Amniotic epithelial cell (primary cell): ENCODE results near the gene HARS1.
"Not testable (repeated sequence)": the region's sequence is repeated elsewhere in the genome, so short reads cannot be mapped to it uniquely, and the experiment has no call there.

ENCODE experiments used
- DNase-seq: peaks from one replicate; pipeline ENCODE4 v3.0.0-alpha.2; 2010; ENCODE audit warnings: low read depth

Gene HARS1, protein sequence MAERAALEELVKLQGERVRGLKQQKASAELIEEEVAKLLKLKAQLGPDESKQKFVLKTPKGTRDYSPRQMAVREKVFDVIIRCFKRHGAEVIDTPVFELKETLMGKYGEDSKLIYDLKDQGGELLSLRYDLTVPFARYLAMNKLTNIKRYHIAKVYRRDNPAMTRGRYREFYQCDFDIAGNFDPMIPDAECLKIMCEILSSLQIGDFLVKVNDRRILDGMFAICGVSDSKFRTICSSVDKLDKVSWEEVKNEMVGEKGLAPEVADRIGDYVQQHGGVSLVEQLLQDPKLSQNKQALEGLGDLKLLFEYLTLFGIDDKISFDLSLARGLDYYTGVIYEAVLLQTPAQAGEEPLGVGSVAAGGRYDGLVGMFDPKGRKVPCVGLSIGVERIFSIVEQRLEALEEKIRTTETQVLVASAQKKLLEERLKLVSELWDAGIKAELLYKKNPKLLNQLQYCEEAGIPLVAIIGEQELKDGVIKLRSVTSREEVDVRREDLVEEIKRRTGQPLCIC

DNA sequence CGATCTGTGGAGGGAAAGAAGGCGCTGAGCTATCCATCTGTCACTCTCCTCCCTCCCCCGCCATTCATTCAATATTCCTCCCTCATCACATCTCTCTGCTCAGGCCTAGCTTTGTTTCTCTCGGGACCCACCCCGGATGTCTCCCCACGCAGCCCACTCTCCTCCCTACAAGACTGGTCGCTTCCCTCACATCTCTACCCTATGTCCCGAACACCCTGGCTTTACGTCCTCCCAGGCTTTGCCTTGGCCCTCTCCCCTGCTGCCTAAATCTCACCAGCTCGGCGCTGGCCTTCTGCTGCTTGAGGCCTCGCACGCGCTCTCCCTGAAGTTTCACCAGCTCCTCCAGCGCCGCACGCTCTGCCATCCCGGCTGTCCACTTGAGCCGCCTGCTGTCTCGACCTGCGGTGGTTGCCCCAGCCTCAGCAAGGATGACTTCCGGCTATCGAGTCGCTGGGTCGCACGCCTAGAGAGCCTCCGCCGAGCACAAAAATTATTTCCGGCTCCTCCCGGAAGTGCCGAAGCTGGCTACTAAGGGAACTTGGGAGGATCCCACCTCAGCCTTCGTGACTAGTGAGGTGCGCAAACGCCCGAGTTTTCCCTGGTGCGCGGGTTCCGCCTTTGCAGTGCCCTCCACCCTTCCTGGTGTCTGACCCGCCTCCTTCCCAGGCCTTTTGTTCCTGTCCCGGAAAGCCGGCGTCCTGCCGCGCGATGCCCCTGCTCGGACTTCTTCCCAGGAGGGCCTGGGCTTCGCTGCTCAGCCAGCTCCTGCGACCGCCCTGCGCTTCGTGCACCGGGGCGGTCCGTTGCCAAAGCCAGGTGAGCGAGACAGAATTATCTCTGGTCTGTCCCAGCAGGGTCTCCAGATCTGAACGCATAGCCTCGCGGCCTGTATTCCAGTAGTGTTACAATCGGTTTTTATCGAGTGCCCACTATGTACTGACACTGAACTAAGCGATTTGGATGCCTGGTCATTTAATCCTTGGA lies at the start of gene HARS1, which contains the start of gene HARS2:
Gene HARS1, minus strand, starts transcription at position 430 of the 984 bp plus-strand sequence. Its CDS starts 66 bp downstream, at position 364.
Gene HARS2, plus strand, starts transcription at position 515 of the 984 bp plus-strand sequence. Its CDS starts 194 bp downstream, at position 709.
- peak; percentile 96 for DNase-seq

DNA sequence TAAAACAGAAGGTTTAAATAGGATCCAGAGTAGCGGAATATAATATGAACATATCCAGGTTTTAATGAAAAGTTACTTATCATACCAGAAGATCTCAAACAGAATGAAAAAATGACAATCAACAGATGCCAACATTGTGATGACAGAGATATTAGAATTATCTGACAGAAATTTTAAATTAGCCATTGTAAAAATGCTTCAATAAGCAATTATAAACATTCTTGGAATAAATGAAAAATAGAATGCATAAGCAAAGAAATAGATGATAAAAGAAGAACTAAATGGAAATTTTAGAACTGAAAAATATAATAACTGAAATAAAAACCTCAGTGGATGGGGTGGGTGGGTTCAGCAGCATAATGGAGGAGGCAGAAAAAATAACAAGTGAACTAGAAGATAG lies 46.3 kb upstream of the HARS1 start:
- DNase-seq: no peak

DNA sequence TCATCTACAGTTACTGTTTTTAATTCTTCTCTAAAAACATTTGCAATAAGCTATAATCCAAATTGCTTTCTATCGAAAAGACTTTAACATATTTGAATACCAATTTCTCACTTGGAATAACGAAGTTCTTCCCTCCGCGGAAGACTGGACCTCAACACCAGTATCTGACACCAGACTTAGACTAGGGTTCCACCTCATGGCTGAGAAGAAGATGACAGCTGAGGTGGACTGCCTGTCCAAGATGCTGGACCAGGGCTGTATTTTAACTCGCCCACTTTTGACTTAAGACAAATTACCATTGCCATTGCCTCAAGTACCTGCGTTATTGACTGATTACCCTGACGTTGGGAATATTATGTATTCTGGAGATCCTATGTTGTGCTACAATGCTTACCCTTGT lies 43.2 kb upstream of the HARS1 start:
- no peak for DNase-seq

DNA sequence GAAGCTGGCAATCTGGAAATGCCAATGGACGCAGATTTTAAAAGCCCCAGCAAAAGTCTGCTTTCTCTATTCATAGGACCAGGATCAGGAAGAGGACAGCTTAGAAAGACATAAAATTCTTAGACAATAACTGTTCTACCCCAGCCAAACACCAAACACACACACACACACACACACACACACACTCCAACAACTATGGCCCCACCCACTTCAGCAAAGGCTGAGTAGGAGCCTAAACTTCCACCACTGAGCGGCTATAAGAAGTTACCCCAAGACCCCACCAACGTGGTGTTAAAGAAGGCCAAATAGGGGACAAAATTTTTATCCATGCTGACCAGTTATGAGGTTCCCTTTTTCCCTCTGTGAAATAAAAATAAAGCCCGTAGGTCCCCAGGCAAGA lies 41.9 kb upstream of the HARS1 start:
- no peak for DNase-seq

DNA sequence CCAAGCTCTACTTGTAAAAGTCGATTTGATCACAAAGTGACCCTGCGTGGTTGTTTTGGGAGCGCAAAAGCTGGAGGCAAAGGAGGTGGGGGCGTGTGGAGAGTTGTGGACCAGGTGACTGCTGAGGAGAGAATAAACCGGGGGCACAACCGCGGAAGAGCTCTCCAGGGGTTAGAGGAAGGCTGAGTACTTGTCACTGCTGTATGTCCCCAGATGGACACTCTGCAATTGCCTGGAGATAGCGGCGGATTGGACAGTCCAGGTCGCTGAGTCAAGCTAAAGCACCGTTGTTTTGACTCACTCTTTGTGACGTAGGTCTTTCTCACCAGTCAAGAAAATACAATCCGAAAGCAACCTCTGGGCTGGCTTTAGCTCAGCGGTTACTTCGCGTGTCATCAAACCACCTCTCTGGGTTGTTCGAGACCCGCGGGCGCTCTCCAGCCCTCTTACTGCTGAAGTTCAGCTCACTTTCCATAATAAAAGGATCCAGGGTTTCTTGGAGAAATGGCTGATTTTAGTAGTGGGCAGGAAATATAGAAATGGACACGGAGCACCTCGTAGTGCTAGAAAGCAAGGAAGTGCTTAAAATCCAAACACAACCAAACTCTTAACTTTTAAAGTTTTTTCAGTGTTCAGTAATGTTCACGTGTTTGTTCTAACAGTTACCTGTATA lies 34.8 kb upstream of the HARS1 start:
- DNase-seq: peak; percentile 91

DNA sequence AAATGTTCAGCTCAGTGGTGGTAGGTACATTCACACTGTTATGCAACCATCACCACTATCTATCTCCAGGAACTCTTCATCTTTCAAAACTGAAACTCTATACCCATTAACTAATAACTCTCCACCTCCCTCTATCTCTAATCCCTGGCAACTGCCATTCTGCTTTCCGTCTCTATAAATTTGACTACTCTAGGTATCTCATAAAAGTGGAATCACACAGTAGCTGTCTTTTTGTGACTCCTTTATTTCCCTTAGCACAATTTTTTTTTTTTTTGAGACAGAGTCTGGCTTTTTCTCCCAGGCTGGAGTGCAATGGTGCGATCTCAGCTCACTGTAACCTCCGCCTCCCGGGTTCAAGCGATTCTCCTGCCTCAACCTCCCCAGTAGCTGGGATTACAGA lies 30.2 kb upstream of the HARS1 start:
- not testable (repeated sequence) for DNase-seq

DNA sequence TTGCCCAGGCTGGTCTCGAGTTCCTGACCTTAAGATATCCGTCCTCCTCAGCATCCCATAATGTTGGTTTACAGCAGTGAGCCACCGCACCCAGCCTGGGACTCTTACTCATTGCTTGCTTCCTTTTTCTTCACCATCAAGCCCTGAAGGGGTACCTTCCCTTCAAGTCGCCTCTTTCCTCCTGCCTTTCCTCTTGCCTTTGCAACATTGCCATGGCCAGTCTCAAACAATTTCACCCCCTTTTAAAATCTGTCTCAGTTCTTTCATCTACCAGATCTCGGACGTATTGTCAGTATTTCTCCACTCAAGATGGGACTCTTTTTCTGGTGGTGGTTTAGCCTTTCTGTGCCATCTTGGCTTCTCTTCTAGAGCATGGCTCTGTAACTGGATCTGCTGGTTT lies 29.6 kb upstream of the HARS1 start:
- DNase-seq: not testable (repeated sequence)

DNA sequence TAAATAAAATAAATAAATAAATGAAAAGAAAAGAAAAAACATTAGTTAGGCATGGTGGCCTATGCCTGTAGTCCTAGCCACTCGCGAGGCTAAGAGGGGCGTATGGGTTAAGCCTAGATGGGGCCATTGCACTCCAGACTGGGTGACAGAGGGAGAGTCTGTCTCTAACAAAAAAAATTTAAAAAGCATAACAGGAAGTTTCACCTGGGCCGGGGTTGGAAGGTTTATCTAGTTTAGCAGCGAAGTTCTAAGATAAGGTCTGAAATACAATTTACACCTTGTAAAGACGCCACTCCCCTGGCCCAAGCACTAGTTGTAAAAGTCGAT lies 27.1 kb upstream of the HARS1 start:
- no peak for DNase-seq

DNA sequence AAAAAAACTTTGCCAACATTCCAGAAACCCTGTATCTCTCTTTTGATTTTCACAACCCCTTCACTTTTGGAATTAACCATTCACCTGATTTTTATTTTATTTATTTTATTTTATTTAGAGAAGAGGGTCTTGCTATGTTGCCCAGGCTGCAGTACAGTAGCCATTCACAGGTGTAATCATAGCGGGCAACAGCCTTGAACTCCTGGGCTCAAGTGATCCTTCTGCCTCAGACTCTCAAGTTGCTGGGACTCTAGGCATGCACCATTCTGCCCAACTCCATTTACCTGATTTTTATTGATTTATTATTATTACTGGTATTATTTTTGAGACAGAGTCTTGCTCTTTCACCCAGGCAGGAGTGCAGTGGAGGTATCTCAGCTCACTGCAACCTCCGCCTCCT lies 25.1 kb upstream of the HARS1 start:
- not testable (repeated sequence) for DNase-seq

DNA sequence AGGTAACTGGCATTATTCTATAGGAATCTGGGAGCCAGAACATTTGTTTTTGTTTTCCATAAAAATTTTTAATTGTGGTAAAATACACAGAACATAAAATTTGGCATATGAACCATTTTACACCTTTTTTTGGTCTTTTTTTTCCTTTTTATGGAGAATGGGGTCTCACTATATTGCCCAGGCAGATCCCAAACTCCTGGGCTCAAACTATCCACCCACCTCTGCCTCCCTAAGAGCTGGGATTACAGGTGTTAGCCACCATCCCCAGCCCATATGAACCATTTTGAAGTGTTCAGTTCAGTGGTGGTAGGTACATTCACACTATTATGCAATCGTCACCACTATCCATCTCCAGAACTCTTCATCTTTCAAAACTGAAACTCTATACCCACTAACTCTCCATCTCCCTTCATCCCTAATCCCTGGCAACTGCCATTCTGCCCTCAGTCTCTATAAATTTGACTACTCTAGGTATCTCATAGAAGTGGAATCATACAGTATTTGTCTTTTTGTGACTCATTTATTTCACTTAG lies 22.5 kb upstream of the HARS1 start:
- no peak for DNase-seq

DNA sequence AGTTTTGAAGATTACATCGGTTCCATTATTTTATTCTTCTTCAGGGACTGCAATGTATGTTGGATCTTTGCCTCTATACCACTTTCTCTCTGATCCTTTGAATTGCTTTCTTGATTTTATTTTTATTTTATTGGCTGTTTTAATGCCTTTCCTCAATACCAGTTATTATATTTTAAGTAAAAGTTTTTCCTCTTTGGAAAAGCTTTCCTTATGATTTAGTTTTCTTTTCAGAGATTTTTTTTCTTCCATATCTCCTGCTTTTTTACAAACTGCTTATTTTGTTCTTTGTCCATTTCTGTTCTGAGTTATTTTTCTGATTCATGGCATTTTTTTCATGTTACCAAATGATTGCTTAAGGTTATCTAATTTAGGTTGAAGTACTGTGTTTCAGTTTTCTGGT lies 20.6 kb upstream of the HARS1 start:
- DNase-seq: no peak

DNA sequence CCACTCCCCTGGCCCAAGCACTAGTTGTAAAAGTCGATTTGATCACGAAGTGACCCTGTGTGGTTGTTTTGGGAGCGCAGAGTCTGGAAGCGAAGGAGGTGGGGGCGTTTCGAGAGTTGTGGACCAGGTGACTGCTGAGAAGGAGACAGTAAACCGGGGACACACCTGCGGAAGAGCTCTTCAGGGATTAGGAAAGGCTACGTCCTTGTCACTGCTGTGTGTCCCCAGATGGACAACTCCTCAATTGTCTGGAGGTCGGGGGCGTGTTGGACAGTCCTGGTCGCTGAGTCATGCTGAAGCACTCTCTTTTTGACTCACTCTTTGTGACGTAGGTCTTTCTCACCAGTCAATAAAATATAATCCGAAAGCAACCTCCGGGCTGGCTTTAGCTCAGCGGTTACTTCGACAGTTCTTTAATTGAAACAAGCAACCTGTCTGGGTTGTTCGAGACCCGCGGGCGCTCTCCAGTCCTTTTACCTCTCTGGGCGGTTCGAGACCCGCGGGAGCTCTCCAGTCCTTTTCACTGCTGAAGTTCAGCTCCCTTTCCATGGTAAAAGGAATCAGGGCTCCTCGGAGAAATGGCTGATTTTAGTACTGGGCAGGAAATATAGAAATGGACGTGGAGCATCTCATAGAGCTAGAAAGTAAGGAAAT lies 19.9 kb upstream of the HARS1 start:
- peak; percentile 95 for DNase-seq

DNA sequence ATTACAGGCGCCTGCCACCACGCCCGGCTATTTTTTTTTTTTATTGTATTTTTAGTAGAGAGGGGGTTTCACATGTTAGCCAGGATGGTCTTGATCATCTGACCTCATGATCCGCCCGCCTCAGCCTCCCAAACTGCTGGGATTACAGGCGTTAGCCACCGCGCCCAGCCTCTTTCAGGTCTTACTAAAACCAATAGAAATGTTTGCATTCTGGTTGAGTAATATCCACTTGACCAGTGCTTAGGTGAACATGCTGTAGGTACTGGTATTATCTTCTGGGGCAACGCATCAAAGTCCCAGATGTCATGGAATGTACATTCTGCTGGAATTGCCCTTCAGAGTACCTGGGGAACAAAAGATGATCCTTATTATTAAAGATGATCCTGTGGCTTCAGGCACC lies 17.6 kb upstream of the HARS1 start:
- not testable (repeated sequence) for DNase-seq

DNA sequence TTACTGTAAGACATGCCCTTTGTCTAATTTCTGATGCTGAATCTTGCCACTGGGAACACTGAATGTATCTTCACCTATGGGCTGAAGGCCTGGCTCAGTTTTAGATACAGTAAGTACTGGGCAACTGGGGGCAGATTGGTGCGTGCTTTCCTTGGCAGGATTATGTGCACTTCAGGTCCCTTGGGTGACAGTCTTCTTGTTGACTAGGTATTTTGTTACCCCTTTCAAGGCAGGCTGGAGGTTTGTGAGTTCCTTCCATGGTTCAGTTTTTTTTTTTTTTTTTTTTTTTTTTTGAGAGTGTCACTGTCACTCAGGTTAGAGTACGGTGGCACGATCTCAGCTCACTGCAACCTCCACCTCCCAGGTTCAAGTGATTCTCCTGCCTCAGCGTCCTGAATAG lies 16.6 kb upstream of the HARS1 start:
- DNase-seq: no peak

DNA sequence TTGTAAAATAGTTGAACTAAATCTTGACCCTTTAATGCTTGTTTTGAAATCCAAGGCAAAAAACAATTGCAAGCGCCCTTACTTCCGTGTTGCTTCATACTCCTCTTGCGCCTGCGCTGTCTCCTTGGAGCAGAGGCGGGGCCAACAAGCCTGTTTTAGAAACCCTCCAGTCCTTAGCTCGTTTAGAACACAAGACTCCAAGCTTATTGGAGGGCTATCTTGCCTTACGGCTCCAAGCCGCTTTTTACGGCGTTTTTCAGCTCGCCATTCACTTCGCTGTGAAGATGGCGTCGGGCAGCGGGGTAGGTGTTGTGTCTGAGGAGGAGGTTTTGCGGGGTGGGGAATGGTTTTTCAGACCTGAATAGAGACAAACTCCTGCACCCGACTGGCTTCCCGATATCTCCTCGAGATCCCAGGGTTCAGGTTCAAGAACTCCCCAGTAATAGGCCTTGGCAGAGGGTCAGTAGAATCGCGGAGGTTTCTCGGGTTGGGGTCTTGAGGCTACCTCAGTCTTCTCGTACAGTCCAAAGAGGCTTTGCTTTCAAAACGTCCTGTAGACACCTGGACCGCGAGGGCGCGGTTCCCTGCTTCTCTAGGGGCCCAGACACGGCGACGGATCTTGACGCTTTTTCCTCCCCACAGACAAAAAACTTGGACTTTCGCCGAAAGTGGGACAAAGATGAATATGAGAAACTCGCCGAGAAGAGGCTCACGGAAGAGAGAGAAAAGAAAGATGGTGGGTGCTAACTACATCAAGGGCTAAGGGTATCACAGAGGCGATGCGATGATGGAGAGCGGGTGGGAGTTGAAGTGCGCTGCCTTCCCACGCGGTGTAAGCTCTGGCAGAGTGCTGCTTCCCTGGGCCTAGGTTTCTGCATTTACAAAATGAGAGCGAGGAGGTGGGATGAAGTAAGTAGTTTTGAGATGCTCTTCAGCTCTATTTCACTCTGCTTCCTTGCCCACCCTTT lies 9.3 kb upstream of the HARS1 start, which contains the start of gene ZMAT2:
Gene ZMAT2, plus strand, starts transcription at position 271 of the 968 bp plus-strand sequence. Its CDS starts 14 bp downstream, at position 285.
- DNase-seq: peak; percentile 99

DNA sequence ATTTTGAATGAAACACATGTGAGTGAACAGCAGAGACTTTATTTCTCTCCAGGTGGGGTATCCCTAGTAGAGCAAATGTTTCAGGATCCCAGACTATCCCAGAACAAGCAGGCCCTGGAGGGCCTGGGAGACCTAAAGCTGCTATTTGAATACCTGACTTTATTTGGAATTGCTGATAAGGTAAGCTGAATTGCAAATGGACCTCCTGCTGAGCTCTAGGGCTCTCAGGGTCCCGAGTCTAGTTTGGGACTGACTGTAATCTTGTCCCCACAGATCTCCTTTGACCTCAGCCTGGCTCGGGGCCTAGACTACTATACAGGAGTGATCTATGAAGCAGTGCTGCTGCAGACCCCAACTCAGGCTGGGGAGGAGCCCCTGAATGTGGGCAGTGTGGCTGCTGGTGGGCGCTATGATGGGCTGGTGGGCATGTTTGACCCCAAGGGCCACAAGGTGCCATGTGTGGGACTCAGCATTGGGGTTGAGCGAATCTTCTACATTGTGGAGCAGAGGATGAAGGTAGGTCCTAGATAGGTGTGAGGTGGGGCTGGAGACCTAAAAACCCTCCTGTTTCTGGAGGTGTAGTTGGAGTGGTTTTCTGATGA lies 5.8 kb upstream of the HARS1 start:
- DNase-seq: no peak

DNA sequence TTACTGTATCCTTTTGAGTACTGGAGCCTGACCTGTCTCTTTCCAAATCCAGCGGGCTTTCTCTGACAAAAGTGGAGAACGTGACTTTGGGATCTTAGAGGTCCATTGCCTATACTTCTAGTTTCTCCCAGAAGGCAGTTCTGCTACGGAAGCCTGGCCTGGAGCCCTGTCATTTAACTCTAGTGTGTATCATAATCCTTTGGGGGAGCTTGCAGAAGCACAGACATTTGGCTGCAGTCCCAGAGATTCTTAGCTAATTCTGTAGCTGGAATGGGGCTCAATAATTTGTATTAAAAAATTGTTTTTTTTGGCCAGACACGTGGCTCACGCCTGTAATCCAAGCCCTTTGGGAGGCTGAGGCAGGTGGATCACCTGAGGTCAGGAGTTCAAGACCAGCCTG lies 3.1 kb upstream of the HARS1 start:
- DNase-seq: peak; percentile 20

DNA sequence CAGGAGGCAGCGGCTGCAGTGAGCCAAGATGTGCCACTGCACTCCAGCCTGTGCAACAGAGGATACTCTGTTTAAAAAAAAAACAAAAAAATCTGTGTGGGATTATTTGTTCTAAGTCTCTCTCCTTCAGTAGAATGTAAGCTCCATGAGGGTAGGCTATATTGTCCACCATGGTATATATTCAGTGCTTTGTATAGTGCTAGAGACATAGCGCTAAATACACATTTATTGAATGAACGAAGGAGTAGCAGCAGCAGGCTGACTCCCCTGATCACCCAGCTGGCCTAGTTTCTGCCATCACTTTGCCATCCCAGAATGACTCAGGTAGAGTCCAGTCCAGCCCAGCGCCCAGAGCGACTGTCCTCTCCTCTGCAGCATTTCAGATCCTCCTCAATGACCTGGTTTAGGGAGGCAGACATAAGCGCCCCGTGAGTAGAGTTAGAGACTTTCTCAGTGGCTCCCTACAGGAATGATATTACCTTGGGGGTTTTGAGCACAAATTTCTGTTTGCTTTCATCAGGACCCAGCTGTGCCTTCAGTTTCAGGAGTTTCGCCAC lies 716 bp downstream of the HARS1 start:
- no peak for DNase-seq

DNA sequence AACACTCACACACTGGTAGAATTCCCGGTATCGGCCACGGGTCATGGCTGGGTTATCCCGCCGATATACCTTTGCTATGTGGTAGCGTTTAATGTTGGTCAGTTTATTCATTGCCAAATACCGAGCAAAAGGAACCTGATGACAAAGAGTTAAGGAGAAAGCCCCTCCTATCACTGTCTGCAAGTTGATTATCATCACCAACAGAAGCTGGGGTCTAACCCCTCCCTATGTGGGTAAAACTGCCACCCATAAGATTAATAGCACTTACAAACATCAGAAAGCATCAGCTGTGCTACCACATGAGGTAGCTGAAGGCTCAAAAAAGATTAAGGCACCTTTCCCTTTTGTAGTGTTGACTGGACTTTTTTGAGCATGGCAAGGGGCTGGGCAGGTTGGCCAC lies 12.2 kb downstream of the HARS1 start:
- no peak for DNase-seq
